Esophagus muscularis mucosa (tissue), 3 donors: ENCODE data around the gene KLF15.

Experiments used
- POLR2A ChIP-seq: fragments of 450-650 bp; IDR thresholded peaks from one replicate; pipeline ENCODE4 v1.6.1; 2017; ENCODE audit warnings: antibody characterized with exemption, moderate library complexity, mild to moderate bottlenecking, low read depth
- POLR2AphosphoS5 ChIP-seq, 2 donors: sonication (generic); formaldehyde crosslinking; IDR thresholded peaks; one replicate each; pipeline ENCODE4 v1.6.1; 2017; ENCODE audit warnings: antibody characterized with exemption in 2 of 2
- TF ChIP-seq, protein P1 (sequence below), 3 experiments: fragments of 200-600 bp in 2 of 3; fragments of 450-650 bp in 1 of 3; sonication (generic) in 2 of 3; IDR thresholded peaks; one replicate each; pipeline ENCODE4 v1.5.1; 2017 to 2019; ENCODE audit warnings: antibody characterized with exemption in 3 of 3, mild to moderate bottlenecking in 2 of 3, moderate library complexity in 1 of 3

GRCh38 chr3:126377211-126377610 lies 20.0 kb upstream of the KLF15 start:
- TF ChIP-seq POLR2AphosphoS5 (IDR thresholded peaks at IDR 0.05) (no peak), POLR2A (no peak)
- TF ChIP-seq, protein P1, sequence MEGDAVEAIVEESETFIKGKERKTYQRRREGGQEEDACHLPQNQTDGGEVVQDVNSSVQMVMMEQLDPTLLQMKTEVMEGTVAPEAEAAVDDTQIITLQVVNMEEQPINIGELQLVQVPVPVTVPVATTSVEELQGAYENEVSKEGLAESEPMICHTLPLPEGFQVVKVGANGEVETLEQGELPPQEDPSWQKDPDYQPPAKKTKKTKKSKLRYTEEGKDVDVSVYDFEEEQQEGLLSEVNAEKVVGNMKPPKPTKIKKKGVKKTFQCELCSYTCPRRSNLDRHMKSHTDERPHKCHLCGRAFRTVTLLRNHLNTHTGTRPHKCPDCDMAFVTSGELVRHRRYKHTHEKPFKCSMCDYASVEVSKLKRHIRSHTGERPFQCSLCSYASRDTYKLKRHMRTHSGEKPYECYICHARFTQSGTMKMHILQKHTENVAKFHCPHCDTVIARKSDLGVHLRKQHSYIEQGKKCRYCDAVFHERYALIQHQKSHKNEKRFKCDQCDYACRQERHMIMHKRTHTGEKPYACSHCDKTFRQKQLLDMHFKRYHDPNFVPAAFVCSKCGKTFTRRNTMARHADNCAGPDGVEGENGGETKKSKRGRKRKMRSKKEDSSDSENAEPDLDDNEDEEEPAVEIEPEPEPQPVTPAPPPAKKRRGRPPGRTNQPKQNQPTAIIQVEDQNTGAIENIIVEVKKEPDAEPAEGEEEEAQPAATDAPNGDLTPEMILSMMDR (IDR thresholded peaks at IDR 0.05): no peak
